Suprapubic skin (tissue), 4 donors: ENCODE measurements around the gene MOCOS. TPM values are rescaled to one million over a fixed set of nuclear protein-coding genes. Genes with fewer than 3 reads are reported as not detected.
"Not testable (repeated sequence)": the region's sequence is repeated elsewhere in the genome, so short reads cannot be mapped to it uniquely, and the experiment has no call there.

Source experiments
- DNase-seq, 2 donors: peaks; one replicate each; pipeline ENCODE4 v3.0.0-alpha.2; 2019; ENCODE audit warnings: low spot score in 2 of 2
- H3K27ac ChIP-seq: fragments of 200-600 bp; sonication (generic); one replicate; pipeline ENCODE4 v1.5.1; 2019
- H3K27me3 ChIP-seq: fragments of 200-600 bp; sonication (generic); one replicate; pipeline ENCODE4 v1.5.1; 2019
- H3K36me3 ChIP-seq: fragments of 200-600 bp; sonication (generic); one replicate; pipeline ENCODE4 v1.5.1; 2019
- H3K4me1 ChIP-seq: fragments of 200-600 bp; sonication (generic); one replicate; pipeline ENCODE4 v1.5.1; 2019
- H3K4me3 ChIP-seq: fragments of 200-600 bp; sonication (generic); one replicate; pipeline ENCODE4 v1.5.1; 2019; ENCODE audit warnings: mild to moderate bottlenecking
- H3K9me3 ChIP-seq: fragments of 200-600 bp; sonication (generic); one replicate; pipeline ENCODE4 v1.5.1; 2019
- CTCF ChIP-seq, 2 donors: fragments of 200-600 bp in 1 of 2; fragments of 450-650 bp in 1 of 2; sonication (generic) in 1 of 2; IDR thresholded peaks; one replicate each; pipeline ENCODE4 v1.5.1; 2016 to 2019; ENCODE audit warnings: antibody characterized with exemption in 2 of 2, mild to moderate bottlenecking in 1 of 2, moderate library complexity in 1 of 2
- EP300 ChIP-seq: sonication (generic); formaldehyde crosslinking; IDR thresholded peaks from one replicate; pipeline ENCODE4 v1.6.1; 2017; ENCODE audit warnings: antibody characterized with exemption
- POLR2A ChIP-seq, 2 donors: fragments of 450-650 bp; IDR thresholded peaks; one replicate each; pipeline ENCODE4 v1.6.1; 2017; ENCODE audit warnings: antibody characterized with exemption in 2 of 2, mild to moderate bottlenecking in 2 of 2, moderate library complexity in 2 of 2
- POLR2AphosphoS5 ChIP-seq, 3 donors: sonication (generic); formaldehyde crosslinking; IDR thresholded peaks; one replicate each; pipeline ENCODE4 v1.6.1; 2017; ENCODE audit warnings: antibody characterized with exemption in 3 of 3
- WGBS: methylation state at CpG from one replicate; pipeline ENCODE4 v1.1.5; 2018; 5-methylcytosine and 5-hydroxymethylcytosine counted together
- total RNA-seq, 4 donors: library from RNA; depleted of rRNA; stranded (reverse); fragments of >200 nt; gene quantifications; one replicate each; pipeline ENCODE4 v1.1.0, GENCODE V29; 2016

MOCOS gene
- total RNA-seq, 4 donors from 2014 or later, result 4.6 to 9.2 (median 6.4) TPM

GRCh38 chr18:36160959-36161371, 26.3 kb upstream of the MOCOS start:
- Histone ChIP-seq H3K4me1 (no peaks in the 10 kb centered on the region), H3K9me3 (no peaks in the 10 kb centered on the region), H3K27me3 (no peaks in the 10 kb centered on the region), H3K27ac (no peak overlapping the region), H3K4me3 (no peak overlapping the region), H3K36me3 (peaks cover 97% of the 10 kb centered on the region)
- 73% methylated on average over 4 of the region's 4 CpGs for WGBS
- no peak for TF ChIP-seq POLR2AphosphoS5 (IDR thresholded peaks at IDR 0.05)
- no peak for TF ChIP-seq EP300
- TF ChIP-seq POLR2A (IDR thresholded peaks at IDR 0.05), result no peak
- no peak for TF ChIP-seq CTCF (IDR thresholded peaks at IDR 0.05)
- no peak for DNase-seq

- Histone ChIP-seq H3K27me3 (no peaks in the 10 kb centered on the region), H3K4me1 (no peaks in the 10 kb centered on the region), H3K9me3 (no peaks in the 10 kb centered on the region), H3K27ac (no peak overlapping the region), H3K4me3 (no peak overlapping the region), H3K36me3 (peaks cover 97% of the 10 kb centered on the region)
- WGBS, result 84% methylated on average over 1 of the region's 1 CpG
- TF ChIP-seq POLR2A (IDR thresholded peaks at IDR 0.05) (no peak), EP300 (no peak), CTCF (IDR thresholded peaks at IDR 0.05) (no peak), POLR2AphosphoS5 (IDR thresholded peaks at IDR 0.05) (no peak)
- no peak for DNase-seq
Observed at GRCh38 chr18:36162981-36163380, 24.3 kb upstream of the MOCOS start.

GRCh38 chr18:36167692-36168218, 19.5 kb upstream of the MOCOS start:
- TF ChIP-seq POLR2A (IDR thresholded peaks at IDR 0.05) (no peak), POLR2AphosphoS5 (IDR thresholded peaks at IDR 0.05) (no peak), CTCF (IDR thresholded peaks at IDR 0.05) (no peak), EP300 (no peak)
- H3K27me3 ChIP-seq, result no peaks in the 10 kb centered on the region
- DNase-seq, result no peak
- no peak overlapping the region for H3K27ac ChIP-seq
- WGBS, result 92% methylated on average over 3 of the region's 3 CpGs
- no peaks in the 10 kb centered on the region for H3K9me3 ChIP-seq
- H3K4me1 ChIP-seq, result no peaks in the 10 kb centered on the region
- H3K36me3 ChIP-seq, result peaks cover 96% of the 10 kb centered on the region
- H3K4me3 ChIP-seq, result no peak overlapping the region

DNA sequence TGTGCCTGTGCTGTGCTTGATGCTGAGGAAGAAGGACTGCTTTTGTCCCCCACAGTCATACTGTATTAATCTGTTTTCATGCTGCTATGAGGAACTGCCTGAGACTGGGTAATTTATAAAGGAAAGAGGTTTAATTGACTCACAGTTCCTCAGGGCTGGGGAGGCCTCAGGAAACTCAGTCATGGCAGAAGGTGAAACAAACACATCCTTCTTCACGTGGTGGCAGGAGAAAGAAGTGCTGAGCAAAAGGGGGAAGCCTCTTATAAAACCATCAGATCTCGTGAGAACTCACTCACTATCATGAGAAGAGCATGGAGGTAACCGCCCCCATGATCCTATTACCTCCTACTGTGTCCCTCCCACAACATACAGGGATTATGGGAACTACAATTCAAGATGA, 19.0 kb upstream of the MOCOS start:
- H3K4me3 ChIP-seq, H3K27ac ChIP-seq, DNase-seq, H3K27me3 ChIP-seq, H3K9me3 ChIP-seq, H3K4me1 ChIP-seq: not testable (repeated sequence)
- peaks cover 92% of the 10 kb centered on the region for H3K36me3 ChIP-seq
- 93% methylated on average over 3 of the region's 3 CpGs for WGBS

- H3K36me3 ChIP-seq, result peaks cover 89% of the 10 kb centered on the region
- DNase-seq, result no peak
- no peak overlapping the region for H3K27ac ChIP-seq
- H3K27me3 ChIP-seq, result no peaks in the 10 kb centered on the region
- TF ChIP-seq POLR2AphosphoS5 (IDR thresholded peaks at IDR 0.05), result no peak
- TF ChIP-seq POLR2A (IDR thresholded peaks at IDR 0.05), result no peak
- no peak for TF ChIP-seq EP300
- no peak for TF ChIP-seq CTCF (IDR thresholded peaks at IDR 0.05)
- H3K9me3 ChIP-seq, result no peaks in the 10 kb centered on the region
- WGBS, result 60% methylated on average over 5 of the region's 5 CpGs
- no peaks in the 10 kb centered on the region for H3K4me1 ChIP-seq
- H3K4me3 ChIP-seq, result no peak overlapping the region
Observed at GRCh38 chr18:36169938-36170337, 17.4 kb upstream of the MOCOS start.

DNA sequence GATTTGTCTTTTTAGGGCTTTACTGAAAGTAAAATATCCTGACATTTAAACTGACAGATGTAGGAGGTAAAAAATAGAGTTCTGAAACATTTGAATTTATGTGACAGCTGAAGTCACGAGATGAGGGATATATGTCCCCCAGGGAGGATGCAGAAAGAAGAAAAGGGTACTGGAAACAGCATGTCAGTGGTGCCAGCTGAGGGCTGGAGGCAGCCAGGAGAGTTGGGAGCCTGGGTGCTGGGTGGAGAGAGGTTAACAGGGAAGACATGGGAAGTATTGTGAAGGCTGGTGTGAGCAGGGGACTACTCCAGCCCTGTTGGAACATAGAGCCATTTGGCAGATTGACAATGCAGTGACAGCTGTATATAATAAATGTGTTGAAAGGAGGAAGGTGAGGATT, 11.8 kb upstream of the MOCOS start:
- Histone ChIP-seq H3K9me3 (no peaks in the 10 kb centered on the region), H3K4me1 (peaks cover 6% of the 10 kb centered on the region), H3K36me3 (peaks cover 61% of the 10 kb centered on the region), H3K4me3 (no peak overlapping the region), H3K27me3 (no peaks in the 10 kb centered on the region), H3K27ac (no peak overlapping the region)
- no peak for TF ChIP-seq POLR2AphosphoS5 (IDR thresholded peaks at IDR 0.05)
- TF ChIP-seq CTCF (IDR thresholded peaks at IDR 0.05), result no peak
- TF ChIP-seq POLR2A (IDR thresholded peaks at IDR 0.05), result no peak
- no peak for TF ChIP-seq EP300
- 86% methylated on average over 1 of the region's 1 CpG for WGBS
- DNase-seq, result no peak
